ENCODE results near the gene DCD. TPM values are rescaled to one million over a fixed set of nuclear protein-coding genes. Genes with fewer than 3 reads are reported as not detected.

DCD gene
- total and polyA plus RNA-seq, 10 of the 15 experiments (the other 5 are each of a cell fraction or from before 2014, with no cell fraction given), result not detected

GRCh38 chr12:54611715-54612149 is 36.4 kb downstream of the DCD start:
- in situ Hi-C loops (cut with MboI), result no loop called here
- ATAC-seq (no peak), DNase-seq (ENCODE audit: low read depth, low spot score) (no peak), FAIRE-seq (no peak)
- H3K4me1 ChIP-seq (ENCODE audit: control insufficient read depth, insufficient read depth, low read length), result no peaks in the 10 kb centered on the region
- 34% methylated on average over 3 of the region's 3 CpGs for WGBS (ENCODE audit: insufficient coverage, insufficient replicate concordance, low lambda C conversion rate, missing lambda C conversion rate)
- ChIA-PET SMC1A (ENCODE audit: uncharacterized antibody, unreplicated experiment) (no interaction called here), POLR2A (no interaction called here), RAD21 (ENCODE audit: unreplicated experiment) (no interaction called here), CTCF (interaction anchor here (1.4 kb wide), 1 partner anchor 9 kb away, joined by 4 read pairs; no protein-coding TSS in a partner anchor)
- no TSS peak for BruUV-seq (replicated peaks)
- H3K4me2 ChIP-seq (ENCODE audit: control insufficient read depth, insufficient read depth), result no peak overlapping the region
- H3K27me3 ChIP-seq (replicated peaks in 1 of 2; ENCODE audit: control insufficient read depth in 2 of 2, insufficient read depth in 2 of 2, low read length in 1 of 2), result peaks cover 3 to 8% of the 10 kb centered on the region in 2 experiments; a peak in 3 of 4 replicates
- no peak overlapping the region for H3K9ac ChIP-seq (ENCODE audit: control insufficient read depth, insufficient read depth, low read length)
- H4K20me1 ChIP-seq (ENCODE audit: control insufficient read depth, insufficient read depth), result no peaks in the 10 kb centered on the region
- H2AFZ ChIP-seq (ENCODE audit: control insufficient read depth, low read depth, low read length), result no peak overlapping the region
- no peaks in the 10 kb centered on the region for H3K36me3 ChIP-seq (ENCODE audit: control insufficient read depth in 2 of 2, insufficient read depth in 2 of 2, low read length in 1 of 2)
- H3K27ac ChIP-seq (ENCODE audit: control insufficient read depth, insufficient read depth), result no peak overlapping the region
- TF ChIP-seq CTCF (IDR thresholded peaks at IDR 0.05 in 2 of 3, conservative IDR thresholded peaks at IDR 0.05 in 1 of 3; ENCODE audit: control insufficient read depth in 2 of 3, extremely low read depth in 1 of 3, insufficient read depth in 1 of 3, low read depth in 3 of 3, low read length in 3 of 3) (no peak), ZBTB33 (IDR thresholded peaks at IDR 0.05) (no peak), PML (IDR thresholded peaks at IDR 0.05; ENCODE audit: low read length) (no peak), KAT2A (conservative IDR thresholded peaks at IDR 0.05; ENCODE audit: control insufficient read depth, low read depth, low read length) (no peak), SP1 (IDR thresholded peaks at IDR 0.05; ENCODE audit: low read depth, low read length) (no peak)
- intact Hi-C loops (cut with micrococcal nuclease; ENCODE audit: unreplicated experiment), result no loop called here
- no peak overlapping the region for H3K4me3 ChIP-seq
- H3K9me3 ChIP-seq (replicated peaks; ENCODE audit: control insufficient read depth, insufficient read depth, low read length), result no peaks in the 10 kb centered on the region
- no peaks in the 10 kb centered on the region for H3K79me2 ChIP-seq (ENCODE audit: control insufficient read depth, insufficient read depth, low read length)
